Aorta (tissue), 5 donors: Measurements from ENCODE around the gene MAP2. TPM values are rescaled to one million over a fixed set of nuclear protein-coding genes. Genes with fewer than 3 reads are reported as not detected.

Experiments used
- ATAC-seq: fragments of 200-7000 bp; cut with Tn5 transposase; one replicate; pipeline ENCODE4 v1.9.1; 2022; ENCODE audit warnings: moderate library complexity; ENCODE audit not compliant: low FRiP score
- DNase-seq, 2 donors: peaks; one replicate each; pipeline ENCODE4 v3.0.0-alpha.2; 2020
- H3K27ac ChIP-seq, 2 donors: one replicate each; pipeline ENCODE4 v1.5.1; 2013; ENCODE audit warnings: low read length in 2 of 2, mild to moderate bottlenecking in 2 of 2, moderate library complexity in 2 of 2, control low read depth in 1 of 2, inconsistent platforms in 1 of 2, low read depth in 1 of 2
- H3K27me3 ChIP-seq, 2 donors: one replicate each; pipeline ENCODE4 v1.6.1; 2013; ENCODE audit warnings: control low read depth in 1 of 2, low read length in 1 of 2, mild to moderate bottlenecking in 1 of 2, moderate library complexity in 1 of 2; ENCODE audit not compliant: insufficient read depth in 2 of 2, control insufficient read depth in 1 of 2
- H3K36me3 ChIP-seq, 2 donors: one replicate each; pipeline ENCODE4 v1.6.1; 2013; ENCODE audit warnings: control low read depth in 1 of 2, low read length in 1 of 2, mild to moderate bottlenecking in 1 of 2; ENCODE audit not compliant: insufficient read depth in 2 of 2, control insufficient read depth in 1 of 2
- H3K4me1 ChIP-seq, 2 donors: one replicate each; pipeline ENCODE4 v1.6.1; 2013; ENCODE audit warnings: low read length in 2 of 2, control low read depth in 1 of 2, mild to moderate bottlenecking in 1 of 2, moderate library complexity in 1 of 2; ENCODE audit not compliant: insufficient read depth in 2 of 2, control insufficient read depth in 1 of 2
- H3K4me3 ChIP-seq, 2 donors: one replicate each; pipeline ENCODE4 v1.5.1; 2013; ENCODE audit warnings: low read length in 2 of 2, control low read depth in 1 of 2, mild to moderate bottlenecking in 1 of 2
- H3K9me3 ChIP-seq: one replicate; pipeline ENCODE4 v1.6.1; 2013; ENCODE audit warnings: mild to moderate bottlenecking, low read length; ENCODE audit not compliant: control insufficient read depth
- WGBS, 2 donors: extraction: QIAGEN DNeasy Blood & Tissue Kit; methylation state at CpG; one replicate each; pipeline ENCODE4 v1.1.7; 2013; 5-methylcytosine and 5-hydroxymethylcytosine counted together
- intact Hi-C, 2 donors: fragments of 100-400 bp; cut with DNase I; formaldehyde crosslinking; loops; one replicate each; pipeline versions ENCODE4 v1.14.2 to v1.15.0; 2022
- polyA plus RNA-seq, 2 donors: library from polyadenylated mRNA; stranded (reverse); fragments of 200-250 nt; gene quantifications; one replicate each; pipeline ENCODE4 v1.2.3, GENCODE V29; 2013
- total RNA-seq, 2 donors: library from RNA; stranded (reverse); fragmentation: NEBNext Ultra II Directional; extraction: Animal tissue kit (Norgen Biotek cat#: 25700); gene quantifications; one replicate each; pipeline ENCODE4 v1.2.1, GENCODE V29; 2021
- donor health status: healthy with polysubstance abuse.
- donor health status: Bipolar disorder and iron deficiency.
- donor health status: DM: no; HTN: no; CAD: no.
- donor health status: DM: no; HTN: no; CAD: no.
- donor health status: DM: yes; HTN: yes; CAD: no.

MAP2 gene
- total and polyA plus RNA-seq, 4 donors = 15.3 to 59.7 (median 20.3) TPM

DNA sequence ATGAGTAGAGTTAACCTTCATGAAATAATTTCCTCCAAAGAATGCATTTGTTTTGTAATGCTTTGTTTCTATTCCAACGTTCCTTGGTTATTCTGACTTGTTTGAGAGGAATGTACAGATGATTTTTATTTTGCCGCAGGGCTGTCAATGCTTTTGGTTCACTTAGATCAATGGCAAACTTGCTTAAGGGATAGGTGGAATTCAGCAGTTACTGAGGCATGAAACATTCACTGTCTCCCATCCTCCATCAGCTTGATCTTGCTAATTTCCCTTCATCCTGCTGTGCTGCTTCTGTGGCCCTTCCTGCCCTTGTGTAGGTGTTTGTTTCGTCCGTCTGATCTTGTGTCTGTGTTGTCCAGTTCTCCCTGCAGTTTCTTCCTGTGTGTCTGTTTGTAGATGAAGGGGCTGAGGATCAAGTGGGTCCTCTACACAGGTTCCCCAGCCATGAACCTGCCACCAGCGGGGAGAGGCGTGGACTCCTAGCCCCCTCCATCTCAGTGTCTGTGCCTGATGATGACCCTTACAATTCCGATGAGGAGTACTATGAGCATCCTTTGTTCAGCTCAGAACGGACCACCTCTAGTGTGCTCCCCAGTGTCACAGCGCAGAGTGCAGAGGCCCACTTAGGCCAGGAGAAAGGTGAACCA lies 263.6 kb downstream of the MAP2 start:
- H3K27ac ChIP-seq = no peak overlapping the region
- intact Hi-C loops = no loop called here
- DNase-seq (no peak), ATAC-seq (no peak)
- H3K4me3 ChIP-seq = no peak overlapping the region
- WGBS, 2 donors = 88 to 89% methylated on average over 9 of the region's 9 CpGs
- H3K9me3 ChIP-seq = no peaks in the 10 kb centered on the region
- no peaks in the 10 kb centered on the region for H3K27me3 ChIP-seq
- peaks cover 2 to 5% of the 10 kb centered on the region in 2 donors for H3K36me3 ChIP-seq
- H3K4me1 ChIP-seq = peaks cover 1 to 7% of the 10 kb centered on the region in 2 donors

- ATAC-seq = no peak
- peaks cover 1 to 7% of the 10 kb centered on the region in 2 donors for H3K4me1 ChIP-seq
- H3K36me3 ChIP-seq = peaks cover 5 to 6% of the 10 kb centered on the region in 2 donors
- no peaks in the 10 kb centered on the region for H3K27me3 ChIP-seq
- intact Hi-C loops = no loop called here
- no peaks in the 10 kb centered on the region for H3K9me3 ChIP-seq
- no peak overlapping the region for H3K4me3 ChIP-seq
- H3K27ac ChIP-seq = no peak overlapping the region
- no peak for DNase-seq
- WGBS, 2 donors = 95 to 97% methylated on average over 2 of the region's 2 CpGs
Measured at GRCh38 chr2:209688385-209688784, 264.5 kb downstream of the MAP2 start.

- Histone ChIP-seq H3K9me3 (no peaks in the 10 kb centered on the region), H3K4me1 (peaks cover 1 to 7% of the 10 kb centered on the region in 2 donors), H3K36me3 (peaks cover 5 to 8% of the 10 kb centered on the region in 2 donors), H3K27me3 (no peaks in the 10 kb centered on the region), H3K27ac (no peak overlapping the region), H3K4me3 (no peak overlapping the region)
- ATAC-seq (no peak), DNase-seq (no peak)
- intact Hi-C loops = no loop called here
- 79 to 87% methylated on average over 10 of the region's 10 CpGs for WGBS, 2 donors
Measured at GRCh38 chr2:209690029-209690754, 266.3 kb downstream of the MAP2 start.

GRCh38 chr2:209694748-209695147 lies 270.9 kb downstream of the MAP2 start:
- no peaks in the 10 kb centered on the region for H3K4me1 ChIP-seq
- H3K9me3 ChIP-seq = no peaks in the 10 kb centered on the region
- intact Hi-C loops = no loop called here
- H3K27ac ChIP-seq = no peak overlapping the region
- WGBS, 2 donors = 98% methylated on average over 8 of the region's 8 CpGs
- no peak for DNase-seq
- H3K27me3 ChIP-seq = no peaks in the 10 kb centered on the region
- H3K4me3 ChIP-seq = no peak overlapping the region
- H3K36me3 ChIP-seq = peaks cover 5 to 8% of the 10 kb centered on the region in 2 donors
- no peak for ATAC-seq

GRCh38 chr2:209696836-209697711 lies 273.2 kb downstream of the MAP2 start:
- ATAC-seq = no peak
- Histone ChIP-seq H3K4me1 (no peaks in the 10 kb centered on the region), H3K36me3 (peaks cover 0 to 7% of the 10 kb centered on the region in 2 donors), H3K27ac (no peak overlapping the region), H3K9me3 (no peaks in the 10 kb centered on the region), H3K4me3 (no peak overlapping the region), H3K27me3 (no peaks in the 10 kb centered on the region)
- intact Hi-C loops = no loop called here
- no peak for DNase-seq
- WGBS, 2 donors = 62 to 65% methylated on average over 8 of the region's 8 CpGs

GRCh38 chr2:209702775-209703174 lies 278.9 kb downstream of the MAP2 start:
- no peak for ATAC-seq
- Histone ChIP-seq H3K4me1 (no peaks in the 10 kb centered on the region), H3K27ac (no peak overlapping the region), H3K4me3 (no peak overlapping the region), H3K9me3 (no peaks in the 10 kb centered on the region), H3K36me3 (peaks cover 0 to 1% of the 10 kb centered on the region in 2 donors), H3K27me3 (no peaks in the 10 kb centered on the region)
- DNase-seq = no peak
- WGBS, 2 donors = 63 to 73% methylated on average over 2 of the region's 2 CpGs
- intact Hi-C loops = no loop called here

GRCh38 chr2:209713219-209713618 lies 289.4 kb downstream of the MAP2 start:
- H3K27ac ChIP-seq = no peak overlapping the region
- H3K9me3 ChIP-seq = no peaks in the 10 kb centered on the region
- no peaks in the 10 kb centered on the region for H3K27me3 ChIP-seq
- peaks cover 3% of the 10 kb centered on the region in 2 donors for H3K36me3 ChIP-seq
- no peak overlapping the region for H3K4me3 ChIP-seq
- DNase-seq = no peak
- intact Hi-C loops = no loop called here
- H3K4me1 ChIP-seq = no peaks in the 10 kb centered on the region
- no peak for ATAC-seq

DNA sequence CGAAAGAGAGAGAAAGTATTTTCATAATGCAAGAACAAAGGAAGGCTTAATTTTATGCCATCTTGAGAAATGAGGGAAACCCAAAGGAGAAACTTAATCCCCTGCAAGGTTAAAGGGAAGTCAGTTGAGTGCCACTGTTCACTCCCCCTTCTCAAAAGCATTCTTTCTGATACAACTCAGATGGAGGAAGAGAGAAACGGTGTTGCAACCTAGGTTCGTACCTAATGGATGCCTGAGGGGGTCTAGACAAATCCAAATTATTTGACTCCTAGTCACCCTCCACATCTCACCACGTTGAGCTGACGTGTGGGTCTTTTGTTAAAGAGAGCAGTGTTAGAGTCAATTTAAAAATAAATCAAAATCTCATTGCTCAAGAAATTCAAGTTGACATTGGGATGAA lies 295.2 kb downstream of the MAP2 start:
- Histone ChIP-seq H3K4me3 (no peak overlapping the region), H3K27me3 (no peaks in the 10 kb centered on the region), H3K4me1 (no peaks in the 10 kb centered on the region), H3K9me3 (no peaks in the 10 kb centered on the region), H3K27ac (no peak overlapping the region), H3K36me3 (peaks cover 5 to 7% of the 10 kb centered on the region in 2 donors)
- 78% methylated on average over 5 of the region's 5 CpGs for WGBS, 2 donors
- no peak for DNase-seq
- no peak for ATAC-seq
- intact Hi-C loops = no loop called here
